ENCODE measurements around the gene CCDC106.

CCDC106 gene

DNA sequence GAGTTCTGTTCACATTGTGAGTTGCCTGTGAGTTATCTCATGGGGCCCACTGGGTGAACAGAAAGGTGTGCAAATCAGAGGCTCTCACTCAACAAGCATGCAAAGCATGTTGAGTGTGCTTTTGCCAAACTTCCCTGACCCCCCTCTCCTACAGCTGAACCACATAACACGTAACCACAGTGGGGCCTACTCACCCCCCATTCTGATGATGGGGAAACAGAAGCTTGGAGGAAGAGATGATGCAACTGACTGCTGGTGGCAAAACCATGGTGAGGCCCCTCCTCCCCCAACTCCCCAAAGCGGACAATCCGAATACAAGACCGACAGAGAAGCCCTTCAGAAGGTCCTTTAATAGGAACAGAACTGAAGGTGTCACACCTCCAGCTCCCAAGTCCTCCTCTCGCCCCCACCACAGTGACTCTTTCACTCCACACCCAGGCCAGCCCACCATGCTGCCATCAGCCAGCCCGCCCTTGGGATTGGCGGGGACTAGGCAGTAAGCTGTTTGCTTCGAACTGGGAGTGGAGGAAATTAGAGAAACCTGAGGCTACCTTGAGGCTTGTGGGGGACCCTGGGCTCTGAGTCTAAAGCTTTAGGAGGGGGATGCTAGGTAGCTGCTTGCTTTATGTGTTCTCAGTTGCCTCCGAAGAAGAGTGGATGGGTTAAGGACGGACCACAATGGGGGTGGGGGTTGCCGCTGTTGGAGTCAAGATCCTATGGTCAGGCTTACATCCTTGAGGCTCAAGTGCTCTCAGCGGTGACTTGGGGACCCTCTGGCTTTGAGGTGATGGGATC, 27.4 kb upstream of the CCDC106 start:
- DNase-seq (ENCODE audit: low read depth), result no peak
- TF ChIP-seq, protein P1, sequence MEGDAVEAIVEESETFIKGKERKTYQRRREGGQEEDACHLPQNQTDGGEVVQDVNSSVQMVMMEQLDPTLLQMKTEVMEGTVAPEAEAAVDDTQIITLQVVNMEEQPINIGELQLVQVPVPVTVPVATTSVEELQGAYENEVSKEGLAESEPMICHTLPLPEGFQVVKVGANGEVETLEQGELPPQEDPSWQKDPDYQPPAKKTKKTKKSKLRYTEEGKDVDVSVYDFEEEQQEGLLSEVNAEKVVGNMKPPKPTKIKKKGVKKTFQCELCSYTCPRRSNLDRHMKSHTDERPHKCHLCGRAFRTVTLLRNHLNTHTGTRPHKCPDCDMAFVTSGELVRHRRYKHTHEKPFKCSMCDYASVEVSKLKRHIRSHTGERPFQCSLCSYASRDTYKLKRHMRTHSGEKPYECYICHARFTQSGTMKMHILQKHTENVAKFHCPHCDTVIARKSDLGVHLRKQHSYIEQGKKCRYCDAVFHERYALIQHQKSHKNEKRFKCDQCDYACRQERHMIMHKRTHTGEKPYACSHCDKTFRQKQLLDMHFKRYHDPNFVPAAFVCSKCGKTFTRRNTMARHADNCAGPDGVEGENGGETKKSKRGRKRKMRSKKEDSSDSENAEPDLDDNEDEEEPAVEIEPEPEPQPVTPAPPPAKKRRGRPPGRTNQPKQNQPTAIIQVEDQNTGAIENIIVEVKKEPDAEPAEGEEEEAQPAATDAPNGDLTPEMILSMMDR (IDR thresholded peaks at IDR 0.05; ENCODE audit: low read depth, low read length, missing control alignments), result no peak
- H3K4me3 ChIP-seq (ENCODE audit: low read depth, low read length), result no peak overlapping the region

DNA sequence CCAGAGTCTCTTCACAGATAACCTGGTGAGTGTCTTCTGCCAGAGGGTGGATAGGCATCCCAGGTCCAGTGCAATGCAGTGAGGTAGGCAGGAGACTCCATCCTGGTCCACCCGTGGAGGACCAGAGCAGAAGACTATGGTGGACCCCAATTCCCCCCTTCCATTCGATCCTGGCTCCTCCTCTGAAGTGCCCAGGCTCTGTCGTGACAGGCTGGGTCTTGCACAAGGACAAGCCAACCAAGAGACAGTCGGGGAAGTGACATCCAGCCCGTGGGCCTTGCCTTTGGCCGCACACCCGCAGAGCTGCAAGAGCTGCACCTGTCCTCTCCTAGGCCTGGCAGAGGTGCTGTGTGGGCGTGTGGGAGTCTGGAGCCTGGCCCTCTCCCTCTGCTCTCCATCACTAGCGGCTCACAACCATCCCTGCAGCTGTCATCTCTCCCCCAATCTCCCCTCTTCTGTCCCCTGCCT, 26.8 kb upstream of the CCDC106 start:
- TF ChIP-seq, protein P1 (IDR thresholded peaks at IDR 0.05; ENCODE audit: low read depth, low read length, missing control alignments), result no peak
- H3K4me3 ChIP-seq (ENCODE audit: low read depth, low read length), result no peak overlapping the region
- DNase-seq (ENCODE audit: low read depth), result no peak

DNA sequence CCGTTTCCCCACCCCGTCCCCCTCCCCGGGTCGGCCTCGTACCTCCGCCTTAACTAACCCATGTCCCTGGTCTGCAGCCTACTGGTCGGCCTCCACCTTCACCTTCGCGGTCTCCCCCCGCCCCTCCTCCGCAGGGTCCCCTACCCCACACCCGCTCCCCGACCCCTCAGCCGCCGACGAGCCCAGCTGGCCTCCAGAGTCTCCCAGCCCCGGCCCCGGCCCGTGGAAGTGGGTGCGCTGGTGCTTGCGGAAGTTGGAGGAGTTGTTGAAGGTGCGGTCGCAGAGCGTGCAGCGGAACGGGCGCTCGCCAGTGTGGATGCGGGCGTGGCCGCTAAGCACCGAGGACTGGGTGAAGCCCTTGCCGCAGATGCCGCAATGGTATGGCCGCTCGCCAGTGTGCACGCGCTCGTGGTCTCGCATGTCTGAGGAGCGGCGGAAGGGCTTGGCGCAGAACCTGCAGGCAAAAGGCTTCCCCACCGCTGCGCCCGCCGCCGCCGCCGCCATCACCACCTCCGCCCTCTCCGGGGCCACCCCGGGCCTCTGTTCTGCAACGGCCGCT, 26.3 kb upstream of the CCDC106 start:
- DNase-seq (ENCODE audit: low read depth), result no peak
- TF ChIP-seq, protein P1 (IDR thresholded peaks at IDR 0.05; ENCODE audit: low read depth, low read length, missing control alignments), result no peak
- no peak overlapping the region for H3K4me3 ChIP-seq (ENCODE audit: low read depth, low read length)

DNA sequence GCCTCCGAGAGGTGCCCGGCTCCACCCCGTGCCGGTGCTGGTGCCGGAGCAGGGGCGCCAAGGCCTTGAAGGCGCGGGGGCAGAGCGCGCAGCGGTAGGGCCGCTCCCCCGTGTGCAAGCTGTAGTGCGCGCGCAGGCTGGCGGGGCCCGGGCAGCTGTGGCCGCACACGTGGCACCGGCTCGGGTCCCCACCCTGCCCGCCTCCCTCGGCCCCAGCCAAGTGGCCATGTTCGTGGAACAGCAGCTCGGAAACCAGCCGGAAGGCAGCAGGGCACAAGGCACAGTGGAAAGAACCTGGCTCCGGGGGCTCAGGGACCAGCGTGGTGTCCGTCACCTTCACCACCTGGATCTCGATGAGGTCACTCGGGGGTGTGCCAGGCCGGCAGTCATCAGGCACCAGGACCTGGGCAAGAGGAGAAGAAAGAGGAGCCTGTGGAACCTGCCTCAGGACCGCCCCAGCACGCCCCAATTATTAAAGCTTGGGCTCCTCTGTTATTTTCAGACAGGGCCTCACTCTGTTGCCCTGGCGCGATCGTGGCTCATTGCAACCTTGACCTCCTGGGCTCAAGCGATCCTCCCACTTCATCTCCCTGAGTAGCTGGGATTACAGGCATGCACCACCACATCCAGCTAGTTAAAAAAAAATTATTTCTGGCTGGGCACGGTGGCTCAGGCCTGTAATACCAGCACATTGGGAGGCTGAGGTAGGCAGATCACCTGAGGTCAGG, 25.6 kb upstream of the CCDC106 start:
- TF ChIP-seq, protein P1 (IDR thresholded peaks at IDR 0.05; ENCODE audit: low read depth, low read length, missing control alignments), result no peak
- no peak for DNase-seq (ENCODE audit: low read depth)
- H3K4me3 ChIP-seq (ENCODE audit: low read depth, low read length), result no peak overlapping the region

DNA sequence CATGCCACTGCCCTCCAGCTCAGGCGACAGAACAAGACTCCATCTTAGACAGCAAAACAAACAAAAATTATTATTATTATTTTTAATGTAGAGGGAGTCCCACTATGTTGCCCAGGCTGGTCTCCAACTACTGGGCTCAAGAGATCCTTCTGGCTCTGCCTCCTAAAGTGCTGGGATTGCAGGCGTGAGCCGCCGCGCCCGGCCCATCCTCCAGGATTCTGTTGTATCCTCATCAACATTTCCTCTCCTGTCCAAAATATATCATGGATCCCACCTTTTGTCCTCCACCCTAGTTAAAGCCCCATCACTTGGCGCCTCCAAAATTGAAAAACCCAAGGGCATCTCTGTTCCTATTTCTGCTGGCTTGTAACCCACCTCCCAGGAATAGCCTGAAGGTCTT, 24.9 kb upstream of the CCDC106 start:
- H3K4me3 ChIP-seq (ENCODE audit: low read depth, low read length), result no peak overlapping the region
- TF ChIP-seq, protein P1 (IDR thresholded peaks at IDR 0.05; ENCODE audit: low read depth, low read length, missing control alignments), result no peak
- no peak for DNase-seq (ENCODE audit: low read depth)

DNA sequence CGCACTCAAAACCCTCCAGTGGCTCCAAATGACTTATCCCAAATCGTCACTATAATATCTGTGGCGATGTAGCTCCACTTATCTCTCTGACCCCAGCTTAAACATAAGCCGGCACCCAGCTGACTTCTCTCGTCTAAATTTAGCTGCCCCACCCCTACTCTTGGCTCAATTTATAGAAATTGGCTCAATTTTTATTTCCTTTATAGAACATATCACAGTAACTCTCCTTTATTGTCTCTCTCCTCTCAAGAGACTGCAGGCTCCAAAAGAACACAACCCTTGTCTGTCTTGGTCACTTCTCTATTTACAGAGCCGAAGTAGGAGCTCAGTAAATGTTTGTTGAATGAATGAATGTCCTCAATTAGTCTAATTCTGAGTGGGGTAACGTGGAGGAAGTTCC, 24.5 kb upstream of the CCDC106 start:
- TF ChIP-seq, protein P1 (IDR thresholded peaks at IDR 0.05; ENCODE audit: low read depth, low read length, missing control alignments), result no peak
- no peak for DNase-seq (ENCODE audit: low read depth)
- H3K4me3 ChIP-seq (ENCODE audit: low read depth, low read length), result peak overlapping the region; percentile 22
